ENCODE results near the gene EZR.

- no peak for TF ChIP-seq TCF12 (IDR thresholded peaks at IDR 0.05; ENCODE audit: low read depth, low read length)
- TF ChIP-seq JUND (IDR thresholded peaks at IDR 0.05; ENCODE audit: low read length): no peak
- TF ChIP-seq POLR2A (IDR thresholded peaks at IDR 0.05; ENCODE audit: control extremely low read depth in 1 of 2, low read depth in 2 of 2, low read length in 2 of 2): peak in 1 of 2 experiments; percentile 36; a peak in 1 of 3 replicates
- peak; percentile 31; the same call in 1 of the 2 replicates for TF ChIP-seq POLR2AphosphoS5 (IDR thresholded peaks at IDR 0.05; ENCODE audit: low read depth, low read length)
- TF ChIP-seq CTCF (IDR thresholded peaks at IDR 0.05; ENCODE audit: control extremely low read depth in 1 of 3, insufficient read depth in 1 of 3, low read depth in 1 of 3, low read length in 3 of 3): no peak
- TF ChIP-seq ATF3 (IDR thresholded peaks at IDR 0.05; ENCODE audit: insufficient read depth, low read depth, low read length): no peak
- no peak for TF ChIP-seq EP300 (IDR thresholded peaks at IDR 0.05; ENCODE audit: borderline replicate concordance in 1 of 2, low read depth in 2 of 2, low read length in 2 of 2)
- TF ChIP-seq SUZ12 (IDR thresholded peaks at IDR 0.05; ENCODE audit: low read length): no peak
- no peak for TF ChIP-seq CHD1 (IDR thresholded peaks at IDR 0.05; ENCODE audit: low read depth, low read length)
- TF ChIP-seq TAF1 (IDR thresholded peaks at IDR 0.05; ENCODE audit: low read depth, low read length): no peak
- TF ChIP-seq SP1 (IDR thresholded peaks at IDR 0.05; ENCODE audit: low read depth, low read length): no peak
- TF ChIP-seq ZNF274 (IDR thresholded peaks at IDR 0.05; ENCODE audit: borderline replicate concordance, extremely low read depth, low read length): no peak
- TF ChIP-seq CEBPB (IDR thresholded peaks at IDR 0.05; ENCODE audit: low read depth, low read length): no peak
Measured at GRCh38 chr6:158813032-158813431, 6.1 kb downstream of the EZR start.
